Measurements from ENCODE around the gene ATP8B3.

ATP8B3 gene

DNA sequence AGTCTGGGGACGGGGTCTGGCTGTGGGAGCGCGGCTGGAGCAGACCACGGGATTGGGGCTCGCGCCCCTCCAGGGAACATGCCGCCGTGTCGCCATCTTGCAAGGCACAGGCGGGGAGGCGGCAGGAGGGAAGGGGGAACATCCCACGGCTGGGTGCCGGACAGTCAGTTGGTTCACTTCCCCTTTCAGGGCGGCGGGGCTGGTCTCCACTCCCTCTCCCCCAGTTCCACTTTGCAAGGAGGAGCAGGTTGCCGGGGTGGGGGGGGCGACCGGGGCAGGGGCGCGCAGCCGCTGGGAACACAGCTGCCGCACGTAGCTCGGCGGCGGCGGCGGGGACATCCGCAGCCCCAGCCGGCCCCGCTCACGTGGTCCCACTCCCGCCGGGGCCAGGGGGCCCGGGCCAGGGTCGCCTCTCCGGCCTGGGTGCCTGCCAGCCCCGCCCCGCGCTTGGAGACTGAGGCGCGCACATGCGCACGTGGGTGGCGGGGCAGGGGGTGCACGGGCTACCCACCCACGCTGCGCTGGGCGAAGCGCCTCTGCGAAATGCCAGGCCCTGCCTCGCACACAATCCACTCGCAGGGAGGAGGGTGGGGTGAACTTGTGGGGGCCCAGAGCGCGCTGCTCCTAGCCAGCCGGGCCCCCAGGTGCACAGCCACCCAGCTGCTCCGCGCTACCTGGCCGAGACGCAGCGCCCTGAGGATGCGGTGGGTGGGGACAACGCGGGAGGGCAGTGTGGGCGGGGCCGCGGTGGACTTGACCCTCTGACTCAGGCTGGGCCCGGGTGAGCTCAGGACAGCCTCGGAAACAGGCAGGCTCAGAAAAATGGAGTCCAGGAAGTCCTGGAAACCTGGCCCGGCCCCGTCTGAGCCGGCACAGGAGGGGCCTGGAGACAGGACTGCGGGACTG is 44.9 kb upstream of the ATP8B3 start:
- peak; percentile 87 for FAIRE-seq
- peak; percentile 80 for DNase-seq (ENCODE audit: insufficient read length, low spot score)
- no peak for TF ChIP-seq POLR2AphosphoS5 (IDR thresholded peaks at IDR 0.05; ENCODE audit: low read depth, low read length)
- TF ChIP-seq POLR2A (IDR thresholded peaks at IDR 0.05; ENCODE audit: low read depth, low read length) = no peak
- TF ChIP-seq SPI1 (IDR thresholded peaks at IDR 0.05; ENCODE audit: low read depth, low read length) = peak; percentile 92
- 0 out of 2 replicates have a peak, but pooled peaks have one; percentile 20 for TF ChIP-seq TAF1 (IDR thresholded peaks at IDR 0.05; ENCODE audit: low read depth, low read length)

- FAIRE-seq = no peak
- no peak for TF ChIP-seq TAF1 (IDR thresholded peaks at IDR 0.05; ENCODE audit: low read depth, low read length)
- no peak; the same call in 1 of the 2 replicates for TF ChIP-seq POLR2A (IDR thresholded peaks at IDR 0.05; ENCODE audit: low read depth, low read length)
- TF ChIP-seq POLR2AphosphoS5 (IDR thresholded peaks at IDR 0.05; ENCODE audit: low read depth, low read length) = no peak
- no peak for TF ChIP-seq POU2F2 (IDR thresholded peaks at IDR 0.05; ENCODE audit: low read depth, low read length)
- no peak for TF ChIP-seq SPI1 (IDR thresholded peaks at IDR 0.05; ENCODE audit: low read depth, low read length)
- no peak for TF ChIP-seq PAX5 (IDR thresholded peaks at IDR 0.05; ENCODE audit: insufficient read depth, low read length, severe bottlenecking)
- no peak for DNase-seq (ENCODE audit: insufficient read length, low spot score)
Measured at GRCh38 chr19:1856345-1856697, 44.2 kb upstream of the ATP8B3 start.

- TF ChIP-seq POLR2A (IDR thresholded peaks at IDR 0.05; ENCODE audit: low read depth, low read length) = no peak
- no peak for TF ChIP-seq POLR2AphosphoS5 (IDR thresholded peaks at IDR 0.05; ENCODE audit: low read depth, low read length)
- TF ChIP-seq PAX5 (IDR thresholded peaks at IDR 0.05; ENCODE audit: insufficient read depth, low read length, severe bottlenecking) = no peak
- no peak for TF ChIP-seq SPI1 (IDR thresholded peaks at IDR 0.05; ENCODE audit: low read depth, low read length)
- no peak for TF ChIP-seq POU2F2 (IDR thresholded peaks at IDR 0.05; ENCODE audit: low read depth, low read length)
- TF ChIP-seq TAF1 (IDR thresholded peaks at IDR 0.05; ENCODE audit: low read depth, low read length) = no peak
- no peak for DNase-seq (ENCODE audit: insufficient read length, low spot score)
- no peak for FAIRE-seq
Measured at GRCh38 chr19:1855828-1856255, 43.8 kb upstream of the ATP8B3 start.

DNA sequence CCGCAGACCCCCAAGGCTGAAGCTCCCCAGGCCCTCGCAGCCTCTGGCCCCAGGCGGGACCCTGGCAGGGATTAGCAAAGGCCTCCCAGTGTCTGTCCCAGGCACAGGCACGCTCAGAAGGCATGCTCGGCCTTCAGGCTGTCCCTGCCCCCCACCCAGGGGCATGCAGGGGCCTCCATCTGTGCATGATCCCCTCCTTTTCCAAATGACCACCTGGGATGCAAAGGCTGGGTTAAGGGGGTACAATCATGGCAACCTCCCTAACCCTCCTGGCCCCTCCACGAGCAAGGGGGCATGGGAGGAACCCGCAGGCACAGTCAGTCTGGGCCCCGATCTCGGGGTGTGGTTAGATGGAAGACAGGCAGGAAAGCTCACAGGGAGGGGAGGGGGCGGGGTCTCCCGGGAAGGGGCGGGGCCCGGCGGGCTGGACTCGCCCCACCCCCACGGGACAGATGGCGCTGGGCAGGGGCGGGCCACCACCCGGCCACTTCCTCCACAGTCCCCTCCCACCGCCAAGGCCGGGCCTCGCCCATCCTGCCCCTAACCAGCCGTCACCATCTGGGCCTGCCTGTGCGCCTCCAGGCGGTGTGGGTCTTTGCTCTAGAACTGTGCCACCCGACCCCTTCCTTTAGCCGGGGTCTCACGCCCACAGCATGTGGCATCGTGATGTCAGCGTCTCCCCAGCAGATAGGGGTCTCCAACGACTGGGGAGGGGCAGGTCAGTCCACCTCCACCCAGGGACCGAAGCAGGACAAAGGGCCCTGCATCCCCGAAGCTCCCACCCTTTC is 43.2 kb upstream of the ATP8B3 start:
- FAIRE-seq = peak; percentile 95
- TF ChIP-seq POLR2A (IDR thresholded peaks at IDR 0.05; ENCODE audit: low read depth, low read length) = no peak
- no peak for TF ChIP-seq POU2F2 (IDR thresholded peaks at IDR 0.05; ENCODE audit: low read depth, low read length)
- no peak for TF ChIP-seq TAF1 (IDR thresholded peaks at IDR 0.05; ENCODE audit: low read depth, low read length)
- no peak for TF ChIP-seq POLR2AphosphoS5 (IDR thresholded peaks at IDR 0.05; ENCODE audit: low read depth, low read length)
- no peak for TF ChIP-seq PAX5 (IDR thresholded peaks at IDR 0.05; ENCODE audit: insufficient read depth, low read length, severe bottlenecking)
- TF ChIP-seq SPI1 (IDR thresholded peaks at IDR 0.05; ENCODE audit: low read depth, low read length) = peak; percentile 54
- DNase-seq (ENCODE audit: insufficient read length, low spot score) = peak; percentile 78

GRCh38 chr19:1854542-1855039 is 42.5 kb upstream of the ATP8B3 start:
- FAIRE-seq (no peak), DNase-seq (ENCODE audit: insufficient read length, low spot score) (no peak)
- TF ChIP-seq POLR2AphosphoS5 (IDR thresholded peaks at IDR 0.05; ENCODE audit: low read depth, low read length) (no peak), PAX5 (IDR thresholded peaks at IDR 0.05; ENCODE audit: insufficient read depth, low read length, severe bottlenecking) (no peak), POU2F2 (IDR thresholded peaks at IDR 0.05; ENCODE audit: low read depth, low read length) (no peak), TAF1 (IDR thresholded peaks at IDR 0.05; ENCODE audit: low read depth, low read length) (no peak), SPI1 (IDR thresholded peaks at IDR 0.05; ENCODE audit: low read depth, low read length) (no peak), POLR2A (IDR thresholded peaks at IDR 0.05; ENCODE audit: low read depth, low read length) (no peak)

DNA sequence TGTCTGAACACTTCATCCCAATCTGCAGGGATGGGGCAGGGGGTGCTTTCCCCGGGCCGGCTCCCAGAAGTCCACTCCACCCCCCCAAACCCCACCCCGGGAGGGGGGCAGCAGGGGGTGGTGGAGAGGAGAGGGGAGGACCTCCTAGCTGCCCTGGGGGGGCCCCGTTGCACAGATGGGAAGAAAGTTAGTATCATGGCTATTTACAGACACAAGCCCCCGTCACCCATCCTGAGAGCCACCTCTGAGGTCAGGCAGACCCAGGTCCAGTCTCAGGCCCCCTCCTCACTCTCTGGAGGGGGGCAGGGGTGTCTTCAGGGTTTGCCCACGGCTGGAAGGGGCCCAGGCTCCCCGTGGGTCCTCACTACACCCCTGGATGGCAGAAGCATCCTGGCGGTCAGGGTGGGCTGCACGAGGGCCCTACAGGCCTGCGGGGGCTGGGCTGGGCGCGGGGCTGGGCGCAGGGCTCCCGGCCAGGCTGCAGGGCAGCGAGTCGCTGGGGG is 42.0 kb upstream of the ATP8B3 start:
- TF ChIP-seq SPI1 (IDR thresholded peaks at IDR 0.05; ENCODE audit: low read depth, low read length) = no peak
- TF ChIP-seq PAX5 (IDR thresholded peaks at IDR 0.05; ENCODE audit: insufficient read depth, low read length, severe bottlenecking) = no peak
- DNase-seq (ENCODE audit: insufficient read length, low spot score) (no peak), FAIRE-seq (no peak)

DNA sequence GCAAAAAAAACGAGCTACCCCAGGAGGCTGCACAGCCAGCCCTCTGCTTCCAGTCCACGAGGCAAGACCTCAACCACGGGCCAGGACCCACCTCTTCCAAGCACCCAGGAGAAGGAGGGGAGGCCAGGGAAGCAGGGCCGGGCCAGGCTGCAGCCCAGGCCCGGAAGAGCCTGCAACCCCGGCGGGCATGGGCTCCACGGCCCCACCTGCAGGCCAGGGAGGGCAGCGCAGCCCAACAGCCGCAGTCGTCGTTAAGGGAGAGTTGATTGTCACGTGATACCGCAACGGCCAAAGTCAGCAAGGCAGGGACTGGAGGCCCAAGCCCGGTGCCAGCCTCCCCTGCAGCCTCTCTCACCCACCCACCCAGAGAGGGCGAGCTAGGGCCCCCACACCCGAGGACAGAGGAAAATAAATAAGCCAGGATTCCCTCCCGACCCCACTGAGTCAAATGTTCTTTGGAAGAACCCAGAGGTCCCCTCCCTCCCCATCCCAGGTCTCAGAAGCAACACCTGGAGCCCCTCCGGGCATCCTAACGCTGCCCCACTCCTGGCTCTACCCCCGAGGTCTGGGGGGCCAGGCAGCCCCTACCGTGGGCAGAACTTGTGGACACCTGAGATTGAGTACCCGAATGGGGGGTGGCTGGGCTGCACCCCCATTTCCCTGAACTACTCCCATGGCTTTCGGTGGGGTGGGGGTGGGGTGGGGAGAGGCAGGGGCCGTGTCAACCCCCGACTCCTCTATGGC is 41.4 kb upstream of the ATP8B3 start:
- FAIRE-seq = peak; percentile 99
- DNase-seq (ENCODE audit: insufficient read length, low spot score) = peak; percentile 88
- no peak for TF ChIP-seq PAX5 (IDR thresholded peaks at IDR 0.05; ENCODE audit: insufficient read depth, low read length, severe bottlenecking)
- TF ChIP-seq POU2F2 (IDR thresholded peaks at IDR 0.05; ENCODE audit: low read depth, low read length) = peak; percentile 11; the same call in 1 of the 2 replicates

DNA sequence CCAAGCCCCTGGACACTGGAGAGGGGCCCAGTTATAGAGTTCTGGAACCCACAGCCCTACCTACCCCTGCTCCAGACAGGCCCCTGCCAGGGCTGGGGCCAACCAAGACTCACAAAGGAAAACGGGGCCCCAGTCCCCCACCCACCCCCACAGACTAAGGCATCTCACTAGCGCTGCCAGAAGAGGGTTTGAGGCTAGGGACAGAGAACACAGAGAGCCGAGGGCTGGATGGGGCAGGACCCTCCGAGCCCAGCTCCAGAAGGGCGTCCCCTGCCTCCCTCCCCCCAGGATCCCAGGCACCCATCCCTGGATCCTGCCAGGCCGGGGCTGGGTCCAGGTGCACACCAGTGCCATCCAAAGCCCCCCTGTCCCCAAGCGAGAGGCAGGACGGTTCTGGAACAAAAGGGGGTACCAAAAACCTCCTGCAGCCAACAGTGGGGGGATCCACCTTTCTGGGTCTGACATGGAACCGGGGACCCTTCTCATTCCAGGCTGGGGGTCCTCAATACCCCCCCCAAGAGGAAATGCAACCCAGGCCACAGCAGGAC is 40.6 kb upstream of the ATP8B3 start:
- FAIRE-seq (no peak), DNase-seq (ENCODE audit: insufficient read length, low spot score) (no peak)
- TF ChIP-seq PAX5 (IDR thresholded peaks at IDR 0.05; ENCODE audit: insufficient read depth, low read length, severe bottlenecking) (no peak), POLR2AphosphoS5 (IDR thresholded peaks at IDR 0.05; ENCODE audit: low read depth, low read length) (no peak), POU2F2 (IDR thresholded peaks at IDR 0.05; ENCODE audit: low read depth, low read length) (no peak), TAF1 (IDR thresholded peaks at IDR 0.05; ENCODE audit: low read depth, low read length) (no peak), POLR2A (IDR thresholded peaks at IDR 0.05; ENCODE audit: low read depth, low read length) (no peak), SPI1 (IDR thresholded peaks at IDR 0.05; ENCODE audit: low read depth, low read length) (no peak)
